Sciatic nerve (tissue), 2 donors: ENCODE measurements around the gene GNB3. TPM values are rescaled to one million over a fixed set of nuclear protein-coding genes. Genes with fewer than 3 reads are reported as not detected.
"Not testable (repeated sequence)": the region's sequence is repeated elsewhere in the genome, so short reads cannot be mapped to it uniquely, and the experiment has no call there.

Experiments used
- ATAC-seq: fragments of 200-7000 bp; cut with Tn5 transposase; one replicate; pipeline ENCODE4 v1.9.1; 2020; ENCODE audit warnings: mild to moderate bottlenecking, moderate library complexity
- DNase-seq: peaks from one replicate; pipeline ENCODE4 v3.0.0-alpha.2; 2020; ENCODE audit warnings: low spot score
- intact Hi-C: fragments of 100-400 bp; cut with DNase I; formaldehyde crosslinking; loops from one replicate; pipeline ENCODE4 v1.14.2; 2022
- total RNA-seq: library from RNA; stranded (reverse); fragmentation: NEBNext Ultra II Directional; extraction: Animal tissue kit (Norgen Biotek cat#: 25700); gene quantifications from one replicate; pipeline ENCODE4 v1.2.1, GENCODE V29; 2021
- donor health status: DM: no; HTN: no; CAD: no.
- donor health status: DM: no; HTN: no; CAD: no.

The GNB3 gene
- total RNA-seq, 1 donor from 2014 or later = 7.1 TPM

DNA sequence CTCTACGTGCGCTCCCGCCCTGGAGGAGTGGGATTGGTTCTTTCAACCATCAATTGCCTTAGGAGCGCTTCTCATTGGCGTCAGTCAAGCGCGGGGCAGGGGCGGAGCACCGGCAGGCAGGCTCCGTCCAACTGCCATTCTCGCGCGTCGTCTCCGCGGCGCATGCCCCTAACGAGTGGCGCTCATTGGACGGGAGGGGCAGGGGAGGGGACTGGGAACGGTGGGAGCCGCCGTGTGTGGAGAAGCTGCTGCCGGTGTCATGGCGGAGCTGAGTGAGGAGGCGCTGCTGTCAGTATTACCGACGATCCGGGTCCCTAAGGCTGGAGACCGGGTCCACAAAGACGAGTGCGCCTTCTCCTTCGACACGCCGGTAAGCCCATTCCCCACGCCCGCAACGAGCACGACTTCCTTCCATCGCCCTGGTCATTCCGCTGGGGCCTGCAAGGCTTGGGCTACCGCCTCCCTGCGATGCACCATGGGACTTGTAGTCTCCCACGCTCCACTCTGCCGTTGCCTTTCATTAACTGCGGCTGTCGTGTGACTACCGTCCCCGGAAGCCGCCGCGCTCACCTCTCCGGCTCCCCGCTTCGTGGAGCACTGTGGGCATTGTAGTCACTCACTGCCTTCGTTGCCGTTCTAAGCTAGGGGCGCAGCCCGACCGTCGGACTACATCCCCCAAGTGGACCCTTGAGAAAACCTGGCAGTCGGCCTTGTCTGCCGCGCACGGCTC is 11.4 kb downstream of the GNB3 start, which contains the start of gene USP5:
Gene USP5, plus strand, starts transcription at position 230 of the 730 bp plus-strand sequence. Its CDS starts 30 bp downstream, at position 260.
- peak; percentile 99 for DNase-seq
- intact Hi-C loops = no loop called here

DNA sequence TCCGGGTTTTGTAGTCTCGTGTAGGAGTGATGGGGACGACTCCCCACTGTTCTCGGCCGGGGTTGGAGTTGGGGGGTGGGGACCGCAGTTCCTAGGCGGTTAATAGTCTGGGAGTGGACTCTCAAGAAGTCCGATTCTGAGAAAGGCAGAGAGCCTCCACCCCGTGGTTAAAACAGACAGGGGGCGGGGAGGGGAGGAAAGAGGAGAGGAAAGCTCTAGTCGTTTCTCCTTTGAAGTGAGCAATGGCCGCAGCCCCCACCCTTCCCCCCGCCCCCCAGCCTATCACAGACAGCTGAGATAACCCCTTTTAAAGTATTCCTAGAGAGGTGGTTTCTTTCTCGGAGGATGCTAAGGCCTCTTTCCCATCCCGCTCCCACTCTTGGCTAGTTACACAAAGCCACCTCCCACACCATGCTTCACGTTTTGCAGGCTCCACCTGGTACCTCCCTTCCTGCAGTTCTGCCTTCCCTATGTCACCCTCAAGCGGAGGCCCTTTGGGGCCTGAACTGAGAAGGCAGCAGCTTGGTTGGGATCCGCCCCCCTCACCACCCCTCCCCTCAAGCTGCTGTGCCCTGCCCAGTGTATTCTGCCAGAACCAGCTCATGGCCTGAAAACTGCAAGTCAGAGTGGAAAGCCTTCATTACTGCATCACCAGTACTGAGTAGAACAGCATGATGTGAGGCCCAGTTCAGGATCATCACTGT is 12.1 kb downstream of the GNB3 start:
- no peak for DNase-seq

More for the DNA sequence above, 11.4 kb downstream of the GNB3 start, which contains the start of gene USP5:
- ATAC-seq = peak; percentile 95

DNA sequence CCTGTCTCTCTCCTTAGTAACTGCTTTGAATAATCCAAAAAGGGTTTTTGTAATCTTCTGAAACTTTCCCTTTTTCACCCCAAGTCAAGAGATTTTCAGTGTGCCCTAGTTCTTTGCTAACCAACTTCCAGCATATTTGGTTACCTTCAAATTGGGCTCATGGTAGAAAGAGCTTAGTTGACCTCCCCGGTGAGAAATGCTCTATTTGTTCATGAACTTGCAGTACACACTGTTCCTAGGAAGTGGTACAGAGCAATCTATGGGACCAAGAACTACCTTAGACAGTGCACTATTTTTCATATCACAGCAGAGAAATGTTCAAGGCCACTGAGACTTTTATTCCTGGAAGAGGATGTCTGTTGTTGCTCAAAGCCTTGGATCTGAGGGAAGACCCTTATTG is 12.9 kb downstream of the GNB3 start:
- DNase-seq = no peak
- intact Hi-C loops = no loop called here
- ATAC-seq = no peak

More for the DNA sequence above, 12.1 kb downstream of the GNB3 start:
- ATAC-seq = no peak
- intact Hi-C loops = no loop called here

DNA sequence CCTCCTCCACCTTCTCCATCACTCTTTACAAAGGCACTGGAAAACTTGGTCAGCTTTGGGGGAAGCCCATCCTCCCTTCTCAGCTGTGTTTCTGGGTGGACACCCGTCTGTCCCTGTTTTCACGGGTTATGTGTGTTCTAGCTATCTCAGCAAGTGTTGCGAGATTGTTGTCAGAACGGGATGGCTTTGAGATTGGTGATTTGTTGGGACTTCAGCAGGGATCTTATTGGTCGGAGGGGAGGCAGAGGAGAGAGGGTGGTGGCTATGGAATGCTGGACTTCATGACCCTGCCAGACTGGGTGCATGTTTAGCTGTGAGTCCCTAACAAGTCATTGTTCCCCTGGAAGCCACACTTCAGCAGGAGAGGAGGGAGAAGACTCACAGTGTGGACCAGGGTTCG is 13.3 kb downstream of the GNB3 start:
- no peak for ATAC-seq
- intact Hi-C loops = no loop called here
- no peak for DNase-seq

DNA sequence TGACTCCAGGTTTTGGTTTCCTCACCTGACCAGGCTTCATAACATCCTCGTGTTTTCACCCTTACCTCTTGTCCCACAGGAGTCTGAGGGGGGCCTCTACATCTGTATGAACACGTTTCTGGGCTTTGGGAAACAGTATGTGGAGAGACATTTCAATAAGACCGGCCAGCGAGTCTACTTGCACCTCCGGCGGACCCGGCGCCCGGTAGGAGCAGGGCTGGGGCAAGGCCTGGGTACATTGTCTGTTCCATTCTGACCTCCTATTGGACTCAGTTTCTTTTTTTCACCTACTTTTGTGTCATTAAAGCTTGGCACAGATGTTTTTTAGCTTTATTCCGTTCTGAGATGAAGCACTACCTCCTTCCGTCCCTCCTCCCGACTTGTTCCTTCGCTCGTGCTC is 14.6 kb downstream of the GNB3 start:
- no peak for ATAC-seq
- intact Hi-C loops = no loop called here
- DNase-seq = no peak

DNA sequence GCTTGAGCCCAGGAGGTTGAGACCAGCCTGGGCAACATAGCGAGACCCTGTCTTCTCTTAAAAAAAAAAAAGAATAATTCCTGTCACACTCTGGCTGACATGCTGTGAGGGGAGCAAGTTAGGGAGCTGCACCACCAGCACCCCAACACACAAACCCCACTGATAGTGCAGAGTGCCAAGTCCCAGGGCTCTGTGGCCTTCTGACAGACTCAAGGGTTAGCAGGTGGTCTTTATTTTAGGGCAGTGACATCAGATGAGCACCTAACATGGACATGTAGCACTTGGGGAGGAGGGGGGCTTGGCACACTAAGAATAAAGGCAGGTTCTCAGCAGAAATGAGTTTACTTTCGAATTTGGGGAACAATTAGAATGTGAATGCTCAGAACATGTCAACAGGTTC is 18.1 kb downstream of the GNB3 start:
- DNase-seq = no peak
- no peak for ATAC-seq

DNA sequence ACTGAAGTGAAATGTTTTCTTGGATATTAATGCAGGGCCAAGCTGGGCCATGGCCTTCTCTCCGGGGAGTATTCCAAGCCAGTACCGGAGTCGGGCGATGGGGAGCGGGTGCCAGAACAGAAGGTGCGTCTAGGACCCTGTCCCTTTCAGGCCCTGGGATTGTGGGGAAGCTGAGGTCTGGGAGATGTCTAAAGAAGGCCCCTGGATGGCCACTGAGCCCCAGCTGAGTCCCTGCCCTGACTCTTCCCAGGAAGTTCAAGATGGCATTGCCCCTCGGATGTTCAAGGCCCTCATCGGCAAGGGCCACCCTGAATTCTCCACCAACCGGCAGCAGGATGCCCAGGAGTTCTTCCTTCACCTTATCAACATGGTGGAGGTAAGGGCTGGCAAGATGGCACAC is 19.4 kb downstream of the GNB3 start:
- intact Hi-C loops = no loop called here
- DNase-seq (no peak), ATAC-seq (no peak)

More for the DNA sequence above, 18.1 kb downstream of the GNB3 start:
- intact Hi-C loops = loop anchor here (1.0 kb wide), 1 partner anchor 41 kb away; no protein-coding TSS in a partner anchor

DNA sequence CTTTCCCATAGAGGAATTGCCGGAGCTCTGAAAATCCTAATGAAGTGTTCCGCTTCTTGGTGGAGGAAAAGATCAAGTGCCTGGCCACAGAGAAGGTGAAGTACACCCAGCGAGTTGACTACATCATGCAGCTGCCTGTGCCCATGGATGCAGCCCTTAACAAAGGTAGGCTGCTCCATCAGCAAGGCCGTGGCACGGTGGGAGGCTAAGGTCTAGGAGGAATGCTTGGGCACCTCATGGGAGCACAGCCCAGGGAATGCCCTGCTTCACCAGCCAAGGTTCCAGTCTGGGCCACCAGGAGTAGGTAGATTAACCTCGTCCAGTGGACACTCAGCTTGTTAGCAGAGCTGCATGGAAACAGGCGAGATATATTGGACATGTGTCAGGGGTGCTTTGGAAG is 20.2 kb downstream of the GNB3 start:
- intact Hi-C loops = no loop called here

DNA sequence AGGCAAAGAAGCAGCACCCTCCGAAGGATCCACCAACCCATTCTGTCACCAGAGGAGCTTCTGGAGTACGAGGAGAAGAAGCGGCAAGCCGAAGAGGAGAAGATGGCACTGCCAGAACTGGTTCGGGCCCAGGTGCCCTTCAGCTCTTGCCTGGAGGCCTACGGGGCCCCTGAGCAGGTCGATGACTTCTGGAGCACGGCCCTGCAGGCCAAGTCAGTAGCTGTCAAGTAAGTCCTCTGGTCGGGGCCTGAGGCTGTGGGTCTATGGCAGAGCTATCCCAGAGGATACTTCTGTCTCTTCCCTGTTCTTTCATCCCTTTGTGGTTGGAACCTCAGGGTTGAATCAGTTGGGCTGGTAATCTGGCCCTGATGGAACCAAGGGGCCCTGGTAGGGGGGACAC is 20.7 kb downstream of the GNB3 start:
- intact Hi-C loops = no loop called here
- no peak for ATAC-seq
- no peak for DNase-seq

More for the DNA sequence above, 20.2 kb downstream of the GNB3 start:
- ATAC-seq (no peak), DNase-seq (no peak)

DNA sequence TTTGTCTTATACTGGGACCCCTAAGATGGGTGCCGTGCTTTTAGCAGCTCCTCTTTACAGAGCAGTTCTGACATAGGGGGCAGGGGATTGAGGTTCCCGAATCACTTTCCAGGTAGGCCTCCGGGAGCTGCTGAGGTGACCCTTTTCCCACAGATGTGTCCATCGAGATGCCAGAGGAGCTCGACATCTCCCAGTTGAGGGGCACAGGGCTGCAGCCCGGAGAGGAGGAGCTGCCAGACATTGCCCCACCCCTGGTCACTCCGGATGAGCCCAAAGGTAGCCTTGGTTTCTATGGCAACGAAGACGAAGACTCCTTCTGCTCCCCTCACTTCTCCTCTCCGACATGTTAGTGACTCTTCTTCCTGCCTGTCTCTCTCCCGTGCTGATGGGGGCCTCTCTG is 22.3 kb downstream of the GNB3 start:
- ATAC-seq = no peak
- no peak for DNase-seq
- intact Hi-C loops = no loop called here

DNA sequence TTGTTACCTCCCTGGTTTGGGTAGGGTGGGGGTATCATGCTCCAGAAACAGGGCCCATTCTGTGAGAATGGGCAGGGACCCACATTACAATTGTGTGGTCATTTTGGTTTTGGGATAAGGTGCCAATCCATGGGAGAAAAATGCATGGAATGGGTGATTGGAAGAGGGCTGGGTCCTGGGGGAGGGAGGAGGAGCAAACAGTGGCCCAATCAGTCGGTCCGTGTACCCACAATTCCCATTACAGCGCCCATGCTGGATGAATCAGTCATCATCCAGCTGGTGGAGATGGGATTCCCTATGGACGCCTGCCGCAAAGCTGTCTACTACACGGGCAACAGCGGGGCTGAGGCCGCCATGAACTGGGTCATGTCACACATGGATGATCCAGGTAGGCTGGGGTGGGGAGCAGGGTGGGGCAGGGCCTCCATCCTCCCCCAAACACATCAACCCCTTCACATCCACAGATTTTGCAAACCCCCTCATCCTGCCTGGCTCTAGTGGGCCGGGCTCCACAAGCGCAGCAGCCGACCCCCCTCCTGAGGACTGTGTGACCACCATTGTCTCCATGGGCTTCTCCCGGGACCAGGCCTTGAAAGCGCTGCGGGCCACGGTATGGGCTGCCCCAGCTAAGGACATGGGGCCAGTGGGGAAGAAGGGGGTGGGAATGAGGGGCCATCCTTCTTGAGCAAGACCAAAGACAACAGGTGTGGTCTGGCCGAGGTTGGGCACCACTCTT is 23.0 kb downstream of the GNB3 start:
- intact Hi-C loops = no loop called here
- DNase-seq (no peak), ATAC-seq (no peak)

DNA sequence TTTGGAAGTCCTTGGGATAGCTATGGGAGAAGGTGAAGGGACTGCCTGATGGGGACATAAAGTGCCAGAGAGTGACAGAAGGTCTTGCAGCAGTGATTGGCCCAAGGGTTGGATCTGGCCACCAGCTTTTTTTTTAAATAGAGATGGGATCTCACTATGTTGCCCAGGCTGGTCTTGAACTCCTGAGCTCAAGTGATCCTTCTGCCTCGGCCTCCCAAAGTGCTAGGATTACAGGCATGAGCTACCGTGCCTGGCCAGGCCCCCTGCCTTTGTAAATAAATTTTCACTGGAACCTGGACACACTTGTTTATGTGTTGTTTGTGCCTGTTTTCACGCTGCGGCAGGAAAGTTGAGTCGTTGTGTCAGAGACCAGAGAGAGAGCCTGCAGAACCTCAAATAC is 24.6 kb downstream of the GNB3 start:
- ATAC-seq, intact Hi-C loops: not testable (repeated sequence)

DNA sequence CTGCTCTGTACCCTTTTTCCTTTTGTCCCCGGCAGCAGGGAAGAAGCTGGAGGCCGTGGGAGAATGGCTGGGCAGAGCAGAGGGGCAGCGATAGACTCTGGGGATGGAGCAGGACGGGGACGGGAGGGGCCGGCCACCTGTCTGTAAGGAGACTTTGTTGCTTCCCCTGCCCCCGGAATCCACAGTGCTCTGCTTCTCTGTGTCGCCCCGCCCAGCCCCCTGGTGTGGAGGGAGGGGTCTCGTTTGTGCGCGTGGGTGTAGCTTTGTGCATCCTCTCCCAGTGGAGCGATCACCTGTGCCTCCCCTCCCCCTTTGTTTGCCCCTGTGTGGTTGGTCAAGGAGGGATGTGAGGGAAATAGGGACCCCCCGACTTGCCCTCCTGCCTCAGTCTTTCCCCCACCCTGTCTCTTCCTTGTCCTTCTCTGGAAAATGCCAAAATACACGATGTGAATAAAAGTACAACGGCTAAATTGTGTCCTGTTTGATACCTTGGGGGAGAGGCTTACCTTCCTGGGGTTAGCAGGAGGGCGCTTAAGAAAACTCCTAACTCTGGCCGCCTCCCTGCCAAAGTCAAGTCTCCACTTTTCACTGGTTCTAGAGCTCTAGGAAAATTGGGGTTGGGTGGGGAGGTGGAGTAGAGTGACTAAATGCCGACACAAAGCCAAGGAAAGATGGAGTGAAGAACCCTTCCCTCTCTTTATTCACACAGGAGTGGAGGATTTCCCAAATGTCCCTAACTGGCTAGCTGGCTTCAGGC is 25.6 kb downstream of the GNB3 start:
- DNase-seq (no peak), ATAC-seq (no peak)
- intact Hi-C loops = no loop called here

More for the DNA sequence above, 24.6 kb downstream of the GNB3 start:
- not testable (repeated sequence) for DNase-seq

DNA sequence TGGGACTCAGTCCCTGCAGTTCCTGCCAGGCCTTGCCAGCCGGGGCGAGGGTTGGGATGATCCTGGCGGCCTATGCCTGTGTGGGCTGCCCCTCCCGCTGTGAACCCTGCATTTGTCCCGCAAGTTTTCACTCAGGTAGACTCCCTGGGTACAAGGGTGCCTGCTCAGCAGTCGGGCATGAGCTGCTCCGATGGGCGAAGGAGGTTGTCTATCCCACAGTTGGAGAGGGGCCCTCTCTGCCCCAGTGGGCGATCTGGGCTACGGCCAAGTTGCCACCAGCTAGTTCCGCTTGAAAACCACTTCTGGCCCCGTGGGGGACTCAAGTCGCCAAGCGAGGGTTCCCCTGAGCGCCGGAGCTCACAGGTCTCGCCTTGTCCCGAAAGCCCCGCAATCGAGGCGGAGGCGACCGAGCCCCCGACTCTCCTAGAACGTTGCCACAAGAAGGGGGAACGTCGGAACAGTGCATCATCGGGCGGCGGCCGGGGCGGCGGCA is 26.2 kb downstream of the GNB3 start:
- intact Hi-C loops = no loop called here
- ATAC-seq (peak; percentile 29), DNase-seq (peak; percentile 93)

DNA sequence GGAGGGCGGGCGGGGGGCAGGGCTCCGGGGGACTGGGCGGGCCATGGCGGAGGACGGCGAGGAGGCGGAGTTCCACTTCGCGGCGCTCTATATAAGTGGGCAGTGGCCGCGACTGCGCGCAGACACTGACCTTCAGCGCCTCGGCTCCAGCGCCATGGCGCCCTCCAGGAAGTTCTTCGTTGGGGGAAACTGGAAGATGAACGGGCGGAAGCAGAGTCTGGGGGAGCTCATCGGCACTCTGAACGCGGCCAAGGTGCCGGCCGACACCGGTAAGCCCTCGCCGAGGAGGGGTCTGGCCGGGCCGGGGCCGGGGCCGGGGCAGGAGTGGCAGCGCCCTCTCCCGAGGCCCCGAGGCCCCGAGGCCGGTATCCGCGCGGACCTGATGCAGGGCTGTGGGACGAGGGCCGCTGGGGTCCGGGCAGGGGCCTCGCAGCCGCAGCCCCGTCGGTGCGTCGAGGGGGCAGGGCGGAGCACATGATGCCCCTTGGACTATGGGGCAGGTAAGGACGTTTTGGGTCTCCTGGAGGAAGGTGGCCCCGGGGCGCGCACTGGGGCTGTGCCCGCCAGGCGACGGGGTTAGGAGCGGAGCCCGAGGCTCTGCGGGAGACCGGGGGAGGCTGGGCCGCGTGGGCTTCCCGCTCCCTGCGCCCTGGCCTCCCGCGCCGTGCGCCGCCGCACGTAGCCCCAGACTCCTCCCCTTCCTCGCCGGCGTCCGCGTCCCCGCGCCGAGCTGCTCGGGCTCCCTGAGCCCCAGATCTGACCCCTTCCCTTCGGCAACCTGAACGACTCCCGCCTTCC is 26.9 kb downstream of the GNB3 start, which contains the start of gene TPI1:
Gene TPI1, plus strand, starts transcription at position 119 of the 798 bp plus-strand sequence. Its CDS starts 36 bp downstream, at position 155.
- DNase-seq (peak; percentile 82), ATAC-seq (peak; percentile 86)
- intact Hi-C loops = no loop called here

DNA sequence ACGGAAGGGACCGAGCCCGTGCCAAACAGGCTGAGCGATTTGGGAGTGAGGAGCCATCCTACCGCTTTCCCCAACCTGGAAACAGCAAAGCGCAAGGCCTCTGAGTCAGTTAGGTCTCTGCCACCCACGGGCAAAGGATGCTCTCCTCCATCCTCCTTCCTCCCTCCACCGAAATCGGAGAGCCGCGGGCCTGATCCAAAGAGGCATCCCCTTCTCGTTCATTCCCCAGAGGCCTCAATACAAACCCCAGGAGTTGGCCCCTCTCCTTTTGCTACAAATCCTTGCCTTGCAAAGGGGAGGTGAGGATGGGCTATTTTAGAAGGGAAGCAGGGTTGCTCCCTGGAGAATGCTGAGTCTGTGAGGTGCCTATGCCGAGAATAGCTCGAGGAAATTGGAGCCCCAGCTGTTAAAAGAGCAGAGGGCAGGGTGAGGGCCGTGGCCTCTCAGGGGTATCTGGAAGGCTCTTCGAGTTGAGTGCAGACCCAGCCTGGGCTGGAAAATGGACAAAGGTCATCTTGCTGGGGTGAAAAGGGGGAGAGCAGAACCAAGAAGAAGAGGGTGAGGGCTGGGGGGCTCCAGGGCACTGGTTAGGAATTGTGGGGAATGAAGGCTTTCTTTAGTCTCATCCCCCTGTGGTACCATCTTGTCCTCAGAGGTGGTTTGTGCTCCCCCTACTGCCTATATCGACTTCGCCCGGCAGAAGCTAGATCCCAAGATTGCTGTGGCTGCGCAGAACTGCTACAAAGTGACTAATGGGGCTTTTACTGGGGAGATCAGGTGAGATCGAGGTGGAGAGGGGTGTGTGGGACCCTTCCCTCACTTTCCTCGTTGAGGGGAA is 27.7 kb downstream of the GNB3 start:
- intact Hi-C loops = no loop called here
- ATAC-seq = no peak
- no peak for DNase-seq
